Uterus (tissue), 4 donors: ENCODE results near the gene LEMD1. TPM values are rescaled to one million over a fixed set of nuclear protein-coding genes. Genes with fewer than 3 reads are reported as not detected.
A peak's percentile ranks its signal among the peaks of the same experiment; 100 is the strongest.

ENCODE experiments used
- DNase-seq, 2 donors: peaks; one replicate each; pipeline ENCODE4 v3.0.0-alpha.2; 2019 to 2020
- H3K27ac ChIP-seq, 2 donors: fragments of 200-600 bp; sonication (generic); 1 replicate in 1 of 2; 2 replicates in 1 of 2; pipeline ENCODE4 v1.5.1; 2016 to 2018
- H3K27me3 ChIP-seq, 2 donors: fragments of 200-600 bp; sonication (generic); one replicate each; pipeline ENCODE4 v1.5.1; 2018 to 2019; ENCODE audit warnings: control low read depth in 1 of 2
- H3K36me3 ChIP-seq, 2 donors: fragments of 200-600 bp; sonication (generic); one replicate each; pipeline ENCODE4 v1.5.1; 2019; ENCODE audit warnings: control low read depth in 1 of 2
- H3K4me1 ChIP-seq, 2 donors: fragments of 200-600 bp; sonication (generic); one replicate each; pipeline ENCODE4 v1.5.1; 2018 to 2019; ENCODE audit warnings: control low read depth in 1 of 2
- H3K4me3 ChIP-seq, 2 donors: fragments of 200-600 bp; sonication (generic); 1 replicate in 1 of 2; 2 replicates in 1 of 2; pipeline ENCODE4 v1.5.1; 2018 to 2019; ENCODE audit warnings: mild to moderate bottlenecking in 1 of 2
- H3K9me3 ChIP-seq, 2 donors: fragments of 200-600 bp; sonication (generic); one replicate each; pipeline ENCODE4 v1.5.1; 2019; ENCODE audit warnings: control low read depth in 1 of 2
- POLR2A ChIP-seq, 2 donors: fragments of 450-650 bp; IDR thresholded peaks; one replicate each; pipeline ENCODE4 v1.6.1; 2016; ENCODE audit warnings: antibody characterized with exemption in 2 of 2, mild to moderate bottlenecking in 1 of 2, moderate library complexity in 1 of 2
- intact Hi-C: fragments of 100-400 bp; cut with DNase I; formaldehyde crosslinking; loops from one replicate; pipeline ENCODE4 v1.15.1; 2023; ENCODE audit warnings: low total_unique reads
- total RNA-seq, 4 donors: library from RNA; depleted of rRNA in 3 of 4; stranded (reverse); fragments of >200 nt in 3 of 4; gene quantifications; one replicate each; pipeline versions ENCODE4 v1.1.0 to v1.2.4, GENCODE V29; 2014 to 2023
- TF ChIP-seq, protein P1 (sequence below), 4 experiments: fragments of 200-600 bp in 2 of 4; fragments of 450-650 bp in 2 of 4; sonication (generic) in 2 of 4; IDR thresholded peaks; one replicate each; pipeline ENCODE4 v1.5.1; 2016 to 2019; ENCODE audit warnings: antibody characterized with exemption in 4 of 4, mild to moderate bottlenecking in 2 of 4, moderate library complexity in 1 of 4
- donor health status: DM: yes; HTN: yes; CAD: no.

LEMD1 gene
- total RNA-seq, 4 donors from 2014 or later: 1.6 to 1.8 TPM; not detected in 2

DNA sequence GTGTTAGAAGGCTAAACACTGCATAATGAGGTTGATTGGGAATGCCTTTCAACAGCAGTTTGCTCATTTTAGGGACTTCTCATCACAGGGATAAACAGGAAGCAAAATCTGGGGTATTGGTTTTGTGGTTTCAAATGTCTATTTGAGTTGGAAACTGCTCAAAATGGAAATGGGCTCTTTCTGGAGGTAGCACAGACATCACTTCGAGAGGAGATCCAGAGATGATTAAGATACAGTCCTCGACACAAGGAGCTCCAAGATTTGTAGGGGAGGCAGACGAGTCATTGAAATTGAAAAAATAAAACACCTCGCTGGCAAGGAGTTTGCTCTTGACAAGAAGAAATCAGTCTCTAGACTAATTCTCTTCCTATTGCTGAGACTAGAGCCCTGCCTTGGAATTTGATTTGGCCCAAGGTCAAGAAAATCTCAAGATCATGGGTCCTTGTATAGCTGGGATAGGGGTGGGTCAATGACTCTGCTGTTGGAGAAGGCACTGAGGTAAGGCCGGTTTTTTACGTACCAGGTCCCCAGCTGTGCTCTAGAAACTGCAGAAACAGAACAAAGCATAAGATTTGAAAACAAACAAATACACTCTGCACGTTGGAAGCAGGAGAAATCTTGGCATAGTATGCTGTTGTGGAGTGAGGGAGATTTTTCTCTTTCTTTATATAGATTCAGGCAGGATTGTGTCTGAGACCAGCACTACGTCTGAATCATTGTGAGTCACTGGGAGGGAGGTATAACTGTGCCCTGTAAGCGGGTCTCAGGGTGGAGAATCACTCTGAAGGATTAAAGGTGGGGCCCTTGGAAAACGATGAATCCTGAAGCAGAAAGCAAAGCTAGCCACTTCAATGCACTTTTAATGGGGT, 47.4 kb downstream of the LEMD1 start:
- TF ChIP-seq POLR2A (IDR thresholded peaks at IDR 0.05): no peak
- TF ChIP-seq, protein P1, sequence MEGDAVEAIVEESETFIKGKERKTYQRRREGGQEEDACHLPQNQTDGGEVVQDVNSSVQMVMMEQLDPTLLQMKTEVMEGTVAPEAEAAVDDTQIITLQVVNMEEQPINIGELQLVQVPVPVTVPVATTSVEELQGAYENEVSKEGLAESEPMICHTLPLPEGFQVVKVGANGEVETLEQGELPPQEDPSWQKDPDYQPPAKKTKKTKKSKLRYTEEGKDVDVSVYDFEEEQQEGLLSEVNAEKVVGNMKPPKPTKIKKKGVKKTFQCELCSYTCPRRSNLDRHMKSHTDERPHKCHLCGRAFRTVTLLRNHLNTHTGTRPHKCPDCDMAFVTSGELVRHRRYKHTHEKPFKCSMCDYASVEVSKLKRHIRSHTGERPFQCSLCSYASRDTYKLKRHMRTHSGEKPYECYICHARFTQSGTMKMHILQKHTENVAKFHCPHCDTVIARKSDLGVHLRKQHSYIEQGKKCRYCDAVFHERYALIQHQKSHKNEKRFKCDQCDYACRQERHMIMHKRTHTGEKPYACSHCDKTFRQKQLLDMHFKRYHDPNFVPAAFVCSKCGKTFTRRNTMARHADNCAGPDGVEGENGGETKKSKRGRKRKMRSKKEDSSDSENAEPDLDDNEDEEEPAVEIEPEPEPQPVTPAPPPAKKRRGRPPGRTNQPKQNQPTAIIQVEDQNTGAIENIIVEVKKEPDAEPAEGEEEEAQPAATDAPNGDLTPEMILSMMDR (IDR thresholded peaks at IDR 0.05): no peak
- Histone ChIP-seq H3K36me3 (no peaks in the 10 kb centered on the region), H3K4me3 (no peak overlapping the region), H3K27me3 (no peaks in the 10 kb centered on the region), H3K9me3 (no peaks in the 10 kb centered on the region), H3K27ac (peak overlapping the region; percentile 57 to 73), H3K4me1 (peaks cover 0 to 18% of the 10 kb centered on the region in 2 donors)
- no peak for DNase-seq
- intact Hi-C loops: no loop called here

DNA sequence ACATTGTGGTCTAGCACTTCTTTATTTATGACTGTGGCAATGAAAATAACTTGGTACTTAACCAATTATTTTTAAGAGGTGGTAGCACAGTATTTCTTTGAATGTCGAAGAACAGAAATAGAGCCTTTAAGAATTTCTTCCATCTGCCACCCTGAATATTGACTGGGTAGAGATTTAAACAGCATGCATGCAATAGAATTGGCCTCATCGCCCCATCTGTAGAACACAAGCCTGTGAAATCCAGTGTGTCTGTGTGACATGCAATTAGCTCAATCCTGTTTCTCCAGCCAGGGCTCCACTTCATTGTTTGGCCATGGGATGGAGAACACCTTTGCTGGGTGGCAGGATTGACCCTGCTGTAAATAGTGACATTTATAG, 48.1 kb downstream of the LEMD1 start:
- H3K9me3 ChIP-seq: no peaks in the 10 kb centered on the region
- TF ChIP-seq, protein P1 (IDR thresholded peaks at IDR 0.05): no peak
- no peak for TF ChIP-seq POLR2A (IDR thresholded peaks at IDR 0.05)
- peak overlapping the region; percentile 57 to 73 for H3K27ac ChIP-seq
- H3K27me3 ChIP-seq: no peaks in the 10 kb centered on the region
- no peaks in the 10 kb centered on the region for H3K36me3 ChIP-seq
- intact Hi-C loops: no loop called here
- peak overlapping the region in 1 of 2 donors; percentile 17 for H3K4me3 ChIP-seq
- no peak for DNase-seq
- H3K4me1 ChIP-seq: peaks cover 0 to 18% of the 10 kb centered on the region in 2 donors

DNA sequence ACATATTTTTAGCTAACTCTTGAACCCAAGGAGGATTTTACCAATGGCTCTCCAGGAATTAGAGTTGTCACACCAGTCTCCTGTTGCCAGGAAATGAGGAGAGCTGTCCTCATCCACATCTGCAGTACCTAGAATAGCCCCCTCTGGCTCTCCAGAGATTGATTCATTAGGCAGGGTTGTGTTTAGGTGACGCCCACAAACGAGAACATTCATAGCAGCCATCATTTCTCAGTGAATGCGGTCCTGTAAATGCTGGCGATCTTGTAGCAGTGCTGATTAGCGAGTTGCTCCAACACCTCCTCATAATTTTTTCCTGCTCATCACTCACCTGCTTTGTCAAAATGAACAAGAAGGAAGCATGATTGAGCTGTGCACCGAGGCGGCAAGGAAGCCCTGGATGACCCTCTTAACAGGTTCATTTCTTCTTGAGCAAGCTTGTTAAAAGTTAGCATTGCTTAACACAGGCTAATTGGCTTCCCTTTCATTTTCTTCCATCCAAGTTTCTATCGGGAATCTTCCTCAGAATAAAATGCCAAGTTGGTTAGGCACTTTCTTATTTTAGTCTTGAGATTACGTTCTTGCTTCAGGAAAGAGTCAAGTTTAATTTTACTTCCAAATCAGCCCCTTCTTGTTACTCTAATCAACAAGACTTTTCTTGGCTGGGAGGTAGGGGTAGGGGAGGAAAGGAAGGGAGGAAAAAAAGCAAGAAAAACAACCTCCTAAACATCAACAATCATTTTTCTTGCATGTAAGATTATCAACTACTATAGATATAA, 48.6 kb downstream of the LEMD1 start:
- peaks cover 0 to 18% of the 10 kb centered on the region in 2 donors for H3K4me1 ChIP-seq
- intact Hi-C loops: no loop called here
- peak overlapping the region; percentile 57 to 73 for H3K27ac ChIP-seq
- TF ChIP-seq POLR2A (IDR thresholded peaks at IDR 0.05): no peak
- TF ChIP-seq, protein P1 (IDR thresholded peaks at IDR 0.05): no peak
- no peak for DNase-seq
- no peaks in the 10 kb centered on the region for H3K9me3 ChIP-seq
- no peaks in the 10 kb centered on the region for H3K27me3 ChIP-seq
- no peaks in the 10 kb centered on the region for H3K36me3 ChIP-seq
- peak overlapping the region in 1 of 2 donors; percentile 17 for H3K4me3 ChIP-seq

DNA sequence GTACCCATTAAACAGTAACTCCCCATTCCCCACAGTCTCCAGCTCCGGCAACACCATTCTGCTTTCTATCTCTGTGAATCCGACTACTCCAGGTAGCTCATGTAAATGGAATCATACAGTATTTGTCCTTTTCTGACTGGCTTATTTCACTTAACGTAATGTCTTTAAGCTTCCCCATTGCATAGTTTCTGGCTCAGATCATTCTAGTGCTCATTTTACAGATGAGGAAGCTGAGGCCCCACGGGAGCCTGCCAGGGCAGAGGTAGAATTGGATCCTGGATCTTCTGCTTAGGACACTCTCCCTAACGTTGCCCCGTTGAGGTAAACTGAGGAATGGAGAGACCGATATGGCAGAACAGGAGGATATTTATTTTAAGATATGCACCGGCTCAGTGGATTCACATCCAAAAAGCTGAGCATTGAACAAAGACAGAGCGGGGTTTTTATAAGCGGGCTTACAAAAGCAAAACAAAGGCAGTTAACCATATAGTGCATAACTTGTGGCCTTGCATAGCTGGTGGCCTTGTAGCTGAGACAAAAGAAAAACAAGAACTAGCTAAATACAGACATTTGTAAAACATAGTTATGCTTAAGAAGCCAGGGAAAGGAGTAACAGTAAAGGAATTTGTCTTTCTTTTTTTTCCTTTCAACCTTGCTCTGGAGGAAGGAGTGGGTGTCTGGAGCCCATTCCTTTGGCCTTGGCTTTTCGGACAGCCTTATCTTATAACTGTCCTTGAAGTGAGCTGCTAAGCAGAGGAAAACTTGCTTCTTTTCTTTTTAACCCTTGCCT, 49.8 kb downstream of the LEMD1 start:
- Histone ChIP-seq H3K36me3 (no peaks in the 10 kb centered on the region), H3K27ac (peak overlapping the region in 1 of 2 donors; percentile 73), H3K9me3 (no peaks in the 10 kb centered on the region), H3K4me3 (no peak overlapping the region), H3K27me3 (no peaks in the 10 kb centered on the region), H3K4me1 (peaks cover 0 to 18% of the 10 kb centered on the region in 2 donors)
- intact Hi-C loops: no loop called here
- no peak for TF ChIP-seq POLR2A (IDR thresholded peaks at IDR 0.05)
- TF ChIP-seq, protein P1 (IDR thresholded peaks at IDR 0.05): no peak
- DNase-seq: no peak
